Psoas muscle (tissue), 8 donors: ENCODE measurements around the gene PSPN. TPM values are rescaled to one million over a fixed set of nuclear protein-coding genes. Genes with fewer than 3 reads are reported as not detected.
"Not testable (repeated sequence)": the region's sequence is repeated elsewhere in the genome, so short reads cannot be mapped to it uniquely, and the experiment has no call there.

Experiments used
- ATAC-seq, 4 donors: fragments of 200-7000 bp; cut with Tn5 transposase; one replicate each; pipeline ENCODE4 v1.9.1; 2020; ENCODE audit warnings: moderate library complexity in 3 of 4, mild to moderate bottlenecking in 2 of 4
- DNase-seq, 2 donors: peaks; one replicate each; pipeline ENCODE4 v3.0.0-alpha.2; 2020
- H3K27ac ChIP-seq: fragments of 200-600 bp; one replicate; pipeline ENCODE4 v1.8.0; 2022
- H3K27me3 ChIP-seq, 3 donors: fragments of 200-600 bp in 1 of 3; one replicate each; pipeline versions ENCODE4 v1.6.1 to v1.8.0; 2013 to 2022; ENCODE audit warnings: low read length in 2 of 3, mild to moderate bottlenecking in 2 of 3, moderate library complexity in 1 of 3; ENCODE audit not compliant: insufficient read depth in 3 of 3
- H3K36me3 ChIP-seq, 2 donors: fragments of 200-600 bp in 1 of 2; one replicate each; pipeline versions ENCODE4 v1.6.1 to v1.8.0; 2013 to 2022; ENCODE audit warnings: low read depth in 1 of 2, mild to moderate bottlenecking in 1 of 2, moderate library complexity in 1 of 2; ENCODE audit not compliant: insufficient read depth in 1 of 2
- H3K4me1 ChIP-seq: fragments of 200-600 bp; one replicate; pipeline ENCODE4 v1.8.0; 2022
- H3K4me3 ChIP-seq: fragments of 200-600 bp; one replicate; pipeline ENCODE4 v1.8.0; 2022; ENCODE audit warnings: mild to moderate bottlenecking
- H3K9me3 ChIP-seq: fragments of 200-600 bp; one replicate; pipeline ENCODE4 v1.8.0; 2022
- WGBS, 3 donors: extraction: QIAGEN DNeasy Blood & Tissue Kit; methylation state at CpG; one replicate each; pipeline versions ENCODE4 v1.1.6 to v1.1.7; 2013; 5-methylcytosine and 5-hydroxymethylcytosine counted together
- intact Hi-C, 2 donors: fragments of 100-400 bp; cut with DNase I; formaldehyde crosslinking; loops; one replicate each; pipeline versions ENCODE4 v1.11.0 to v1.14.2; 2022
- polyA plus RNA-seq, 3 donors: library from polyadenylated mRNA; stranded (reverse); fragments of 200-250 nt; gene quantifications; one replicate each; pipeline ENCODE4 v1.2.3, GENCODE V29; 2013
- total RNA-seq, 4 donors: library from RNA; stranded (reverse); fragmentation: NEBNext Ultra II Directional in 2 of 4; extraction: Animal tissue kit (Norgen Biotek cat#: 25700) in 2 of 4; gene quantifications; one replicate each; pipeline versions ENCODE4 v1.2.1 to v1.2.4, GENCODE V29; 2021 to 2023
- TF ChIP-seq, protein P1 (sequence below): fragments of 200-600 bp; IDR thresholded peaks from one replicate; pipeline ENCODE4 v1.8.0; 2022; ENCODE audit warnings: antibody characterized with exemption
- donor health status: healthy with polysubstance abuse.
- donor health status: DM: no; HTN: no; CAD: no; lungs with moderate emphysema.
- donor health status: Bipolar disorder and iron deficiency.
- donor health status: healthy.
- donor health status: DM: yes; HTN: yes; CAD: no.
- donor health status: DM: no; HTN: no; CAD: no.
- donor health status: DM: no; HTN: no; CAD: no.
- donor health status: DM: yes; HTN: yes; CAD: no.

PSPN gene
- total and polyA plus RNA-seq, 7 donors = 0.34 to 1.3 (median 0.69) TPM

DNA sequence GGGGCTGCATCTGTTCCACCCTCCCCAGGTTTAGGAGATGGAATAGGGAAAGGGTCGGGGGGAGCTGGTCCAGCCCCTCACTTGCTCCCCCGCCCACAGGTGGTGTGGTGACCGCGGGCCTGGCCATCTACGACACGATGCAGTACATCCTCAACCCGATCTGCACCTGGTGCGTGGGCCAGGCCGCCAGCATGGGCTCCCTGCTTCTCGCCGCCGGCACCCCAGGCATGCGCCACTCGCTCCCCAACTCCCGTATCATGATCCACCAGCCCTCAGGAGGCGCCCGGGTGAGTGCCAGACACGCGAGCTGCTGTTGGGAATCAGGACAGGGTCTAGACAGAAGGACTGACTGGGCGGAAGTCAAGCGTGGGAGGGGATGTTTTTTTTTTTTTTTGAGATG is 11.4 kb downstream of the PSPN start:
- DNase-seq (no peak), ATAC-seq (no peak)
- H3K27me3 ChIP-seq = no peaks in the 10 kb centered on the region
- H3K4me1 ChIP-seq = peaks cover 6% of the 10 kb centered on the region
- no peaks in the 10 kb centered on the region for H3K9me3 ChIP-seq
- no peak overlapping the region for H3K4me3 ChIP-seq
- peaks cover 5 to 62% of the 10 kb centered on the region in 2 donors for H3K36me3 ChIP-seq
- 93 to 97% (median 96%) methylated on average over 21 of the region's 21 CpGs for WGBS, 3 donors
- intact Hi-C loops = loop anchor here in 1 of 2 donors (5.0 kb wide), 1 partner anchor 142 kb away; no protein-coding TSS in a partner anchor
- TF ChIP-seq, protein P1, sequence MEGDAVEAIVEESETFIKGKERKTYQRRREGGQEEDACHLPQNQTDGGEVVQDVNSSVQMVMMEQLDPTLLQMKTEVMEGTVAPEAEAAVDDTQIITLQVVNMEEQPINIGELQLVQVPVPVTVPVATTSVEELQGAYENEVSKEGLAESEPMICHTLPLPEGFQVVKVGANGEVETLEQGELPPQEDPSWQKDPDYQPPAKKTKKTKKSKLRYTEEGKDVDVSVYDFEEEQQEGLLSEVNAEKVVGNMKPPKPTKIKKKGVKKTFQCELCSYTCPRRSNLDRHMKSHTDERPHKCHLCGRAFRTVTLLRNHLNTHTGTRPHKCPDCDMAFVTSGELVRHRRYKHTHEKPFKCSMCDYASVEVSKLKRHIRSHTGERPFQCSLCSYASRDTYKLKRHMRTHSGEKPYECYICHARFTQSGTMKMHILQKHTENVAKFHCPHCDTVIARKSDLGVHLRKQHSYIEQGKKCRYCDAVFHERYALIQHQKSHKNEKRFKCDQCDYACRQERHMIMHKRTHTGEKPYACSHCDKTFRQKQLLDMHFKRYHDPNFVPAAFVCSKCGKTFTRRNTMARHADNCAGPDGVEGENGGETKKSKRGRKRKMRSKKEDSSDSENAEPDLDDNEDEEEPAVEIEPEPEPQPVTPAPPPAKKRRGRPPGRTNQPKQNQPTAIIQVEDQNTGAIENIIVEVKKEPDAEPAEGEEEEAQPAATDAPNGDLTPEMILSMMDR = no peak
- H3K27ac ChIP-seq = no peak overlapping the region

DNA sequence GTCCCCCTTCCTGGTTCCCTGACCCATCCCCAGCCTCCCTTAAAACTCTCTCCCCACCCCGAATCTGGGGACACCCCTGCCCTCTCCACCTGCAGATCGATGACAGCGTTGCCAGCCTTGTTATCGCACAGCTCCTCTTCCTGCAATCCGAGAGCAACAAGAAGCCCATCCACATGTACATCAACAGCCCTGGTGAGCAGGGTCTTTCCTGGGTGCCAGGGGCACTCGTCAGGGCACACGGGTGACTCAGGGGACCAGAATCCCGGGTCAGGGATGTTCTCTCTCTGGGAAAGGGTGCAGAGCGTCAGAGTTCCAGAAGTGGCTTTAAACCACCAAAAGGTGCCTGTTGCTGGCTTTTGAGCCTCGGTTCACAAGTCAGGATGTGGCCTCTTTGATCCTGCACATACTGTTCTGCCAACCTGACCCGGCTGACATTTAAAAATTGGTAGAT is 13.4 kb downstream of the PSPN start:
- Histone ChIP-seq H3K27me3 (no peaks in the 10 kb centered on the region), H3K9me3 (no peaks in the 10 kb centered on the region), H3K36me3 (peaks cover 5 to 42% of the 10 kb centered on the region in 2 donors), H3K4me3 (peak overlapping the region; percentile 95), H3K4me1 (peaks cover 6% of the 10 kb centered on the region), H3K27ac (peak overlapping the region; percentile 85)
- intact Hi-C loops = loop anchor here in 1 of 2 donors (5.0 kb wide), 1 partner anchor 140 kb away; no protein-coding TSS in a partner anchor
- ATAC-seq = no peak
- no peak for DNase-seq
- TF ChIP-seq, protein P1 = no peak
- 20 to 31% (median 27%) methylated on average over 11 of the region's 11 CpGs for WGBS, 3 donors

DNA sequence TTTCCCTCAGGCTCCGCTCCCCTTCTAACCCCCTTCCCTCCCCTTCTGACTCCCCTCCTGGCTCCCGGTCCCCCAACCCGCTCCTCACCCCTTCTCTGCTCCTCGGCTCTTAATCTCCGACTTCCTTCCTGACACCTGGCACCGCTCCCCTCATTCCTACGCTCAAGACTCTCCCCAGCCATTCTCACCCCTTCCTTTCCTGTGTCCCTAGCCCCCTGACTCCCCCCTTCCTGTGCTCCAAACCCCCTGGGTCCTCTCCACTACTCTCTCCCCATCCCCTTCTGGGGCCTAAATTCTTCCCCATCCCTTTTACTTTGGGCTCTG is 13.7 kb downstream of the PSPN start:
- intact Hi-C loops = loop anchor here in 1 of 2 donors (5.0 kb wide), 1 partner anchor 140 kb away; no protein-coding TSS in a partner anchor
- no peaks in the 10 kb centered on the region for H3K27me3 ChIP-seq
- no peaks in the 10 kb centered on the region for H3K9me3 ChIP-seq
- TF ChIP-seq, protein P1 = no peak
- ATAC-seq (peak in 1 of 4 donors; percentile 23), DNase-seq (no peak)
- peak overlapping the region; percentile 95 for H3K4me3 ChIP-seq
- H3K27ac ChIP-seq = peak overlapping the region; percentile 85
- peaks cover 5 to 39% of the 10 kb centered on the region in 2 donors for H3K36me3 ChIP-seq
- WGBS, 3 donors = 0% methylated on average over 5 to 7 of the region's 7 CpGs
- peaks cover 6% of the 10 kb centered on the region for H3K4me1 ChIP-seq

DNA sequence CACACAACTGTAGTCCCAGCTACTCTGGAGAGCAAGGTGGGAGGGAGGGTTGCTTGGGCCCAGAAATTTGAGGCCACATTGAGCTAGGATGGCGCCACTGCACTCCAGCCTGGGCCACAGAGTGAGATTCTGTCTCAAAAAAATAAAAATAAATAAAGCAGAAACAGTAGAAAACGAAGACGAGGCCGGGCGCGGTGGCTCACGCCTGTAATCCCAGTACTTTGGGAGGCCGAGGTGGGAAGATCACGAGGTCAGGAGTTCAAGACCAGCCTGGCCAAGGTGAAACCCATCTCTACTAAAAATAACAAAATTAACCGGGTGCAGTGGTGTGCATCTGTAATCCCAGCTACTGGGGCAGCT is 14.9 kb downstream of the PSPN start:
- H3K4me3 ChIP-seq = peak overlapping the region; percentile 95
- not testable (repeated sequence) for ATAC-seq, H3K4me1 ChIP-seq, H3K9me3 ChIP-seq, DNase-seq, H3K27me3 ChIP-seq
- intact Hi-C loops = loop anchor here in 1 of 2 donors (5.0 kb wide), 1 partner anchor 139 kb away; no protein-coding TSS in a partner anchor
- H3K36me3 ChIP-seq = peaks cover 5 to 27% of the 10 kb centered on the region in 2 donors
- peak overlapping the region; percentile 85 for H3K27ac ChIP-seq
- WGBS, 3 donors = 94 to 97% (median 94%) methylated on average over 10 of the region's 10 CpGs

DNA sequence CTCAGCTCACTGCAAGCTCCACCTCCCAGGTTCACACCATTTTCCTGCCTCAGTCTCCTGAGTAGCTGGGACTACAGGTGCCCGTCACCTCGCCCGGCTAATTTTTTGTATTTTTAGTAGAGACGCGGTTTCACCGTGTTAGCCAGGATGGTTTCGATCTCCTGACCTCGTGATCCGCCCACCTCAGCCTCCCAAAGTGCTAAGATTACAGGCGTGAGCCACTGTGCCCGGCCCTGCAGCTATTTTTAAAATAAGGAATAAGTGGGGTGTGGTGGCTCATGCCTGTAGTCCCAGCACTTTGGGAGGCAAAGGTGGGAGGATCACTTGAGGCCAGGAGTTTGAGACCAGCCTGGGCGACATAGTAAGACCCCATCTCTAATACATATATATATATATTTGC is 15.3 kb downstream of the PSPN start:
- not testable (repeated sequence) for H3K4me3 ChIP-seq, H3K27me3 ChIP-seq, ATAC-seq, H3K4me1 ChIP-seq, DNase-seq, H3K9me3 ChIP-seq, H3K27ac ChIP-seq
- intact Hi-C loops = loop anchor here in 1 of 2 donors (5.0 kb wide), 1 partner anchor 138 kb away; no protein-coding TSS in a partner anchor
- 86 to 94% (median 88%) methylated on average over 12 of the region's 12 CpGs for WGBS, 3 donors
- peaks cover 4 to 23% of the 10 kb centered on the region in 2 donors for H3K36me3 ChIP-seq
